ENCODE data around the gene CTNNAL1. TPM values are rescaled to one million over a fixed set of nuclear protein-coding genes. Genes with fewer than 3 reads are reported as not detected.

CTNNAL1 gene
- total RNA-seq, 2 donors from 2014 or later = 98.9 to 120 TPM

DNA sequence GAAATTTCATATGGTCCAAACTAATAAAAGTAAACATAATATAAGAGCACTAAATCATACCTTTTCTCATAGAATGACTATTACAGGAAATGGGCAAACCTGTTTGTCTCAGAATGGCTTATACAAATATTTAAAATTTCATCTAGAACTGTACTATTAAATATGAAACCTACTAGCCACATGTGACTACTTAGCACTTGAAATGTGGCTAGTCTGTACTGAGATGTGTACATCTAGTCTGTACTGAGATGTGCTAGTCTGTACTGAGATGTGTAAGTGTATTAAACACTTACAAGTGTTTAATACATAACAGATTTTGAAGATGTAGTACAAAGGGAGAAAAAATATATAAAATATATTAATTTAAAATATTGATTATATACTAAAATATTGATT lies 56.7 kb downstream of the CTNNAL1 start:
- Histone ChIP-seq H3K4me3 (no peak overlapping the region), H3K36me3 (peaks cover 14% of the 10 kb centered on the region), H3K9me3 (no peaks in the 10 kb centered on the region), H3K27me3 (no peaks in the 10 kb centered on the region), H3K4me1 (peaks cover 0 to 20% of the 10 kb centered on the region in 2 donors), H3K27ac (no peak overlapping the region)
- TF ChIP-seq, protein P1, sequence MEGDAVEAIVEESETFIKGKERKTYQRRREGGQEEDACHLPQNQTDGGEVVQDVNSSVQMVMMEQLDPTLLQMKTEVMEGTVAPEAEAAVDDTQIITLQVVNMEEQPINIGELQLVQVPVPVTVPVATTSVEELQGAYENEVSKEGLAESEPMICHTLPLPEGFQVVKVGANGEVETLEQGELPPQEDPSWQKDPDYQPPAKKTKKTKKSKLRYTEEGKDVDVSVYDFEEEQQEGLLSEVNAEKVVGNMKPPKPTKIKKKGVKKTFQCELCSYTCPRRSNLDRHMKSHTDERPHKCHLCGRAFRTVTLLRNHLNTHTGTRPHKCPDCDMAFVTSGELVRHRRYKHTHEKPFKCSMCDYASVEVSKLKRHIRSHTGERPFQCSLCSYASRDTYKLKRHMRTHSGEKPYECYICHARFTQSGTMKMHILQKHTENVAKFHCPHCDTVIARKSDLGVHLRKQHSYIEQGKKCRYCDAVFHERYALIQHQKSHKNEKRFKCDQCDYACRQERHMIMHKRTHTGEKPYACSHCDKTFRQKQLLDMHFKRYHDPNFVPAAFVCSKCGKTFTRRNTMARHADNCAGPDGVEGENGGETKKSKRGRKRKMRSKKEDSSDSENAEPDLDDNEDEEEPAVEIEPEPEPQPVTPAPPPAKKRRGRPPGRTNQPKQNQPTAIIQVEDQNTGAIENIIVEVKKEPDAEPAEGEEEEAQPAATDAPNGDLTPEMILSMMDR (IDR thresholded peaks at IDR 0.05) = no peak
- DNase-seq (ENCODE audit: low spot score) = no peak

- Histone ChIP-seq H3K4me3 (no peak overlapping the region), H3K36me3 (peaks cover 9% of the 10 kb centered on the region), H3K9me3 (no peaks in the 10 kb centered on the region), H3K4me1 (peaks cover 0 to 17% of the 10 kb centered on the region in 2 donors), H3K27me3 (no peaks in the 10 kb centered on the region), H3K27ac (peak overlapping the region; percentile 27 to 79)
- no peak for DNase-seq (ENCODE audit: low spot score)
- TF ChIP-seq, protein P1 (IDR thresholded peaks at IDR 0.05) = no peak
Measured at GRCh38 chr9:108956022-108956630, 57.2 kb downstream of the CTNNAL1 start.

DNA sequence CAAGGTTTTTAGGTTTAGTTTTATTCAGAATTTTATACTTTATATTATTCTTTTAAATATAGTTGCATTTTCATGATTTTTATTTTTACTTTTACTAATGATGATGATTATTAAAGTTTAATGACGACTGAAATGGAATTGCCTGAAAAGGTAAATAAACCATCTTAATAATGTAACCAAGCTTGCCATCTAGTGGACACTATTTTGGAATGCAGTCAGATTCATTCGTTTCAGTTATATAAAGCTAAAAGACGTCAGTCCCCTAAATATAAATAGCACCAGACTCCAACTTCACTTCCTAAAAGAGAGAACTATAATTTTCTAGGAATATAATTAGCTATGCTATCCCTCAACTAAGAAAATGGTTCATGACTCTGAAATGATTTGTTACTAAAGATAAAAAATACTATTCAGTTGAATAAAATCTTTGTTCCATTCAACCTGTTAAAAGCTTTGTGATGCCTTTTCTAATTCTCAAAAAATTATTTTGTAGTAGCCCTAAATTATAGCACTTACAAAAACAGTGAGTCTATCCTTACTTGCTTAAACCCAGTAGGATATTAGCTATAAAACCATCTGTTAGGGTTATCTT lies 59.2 kb downstream of the CTNNAL1 start:
- no peaks in the 10 kb centered on the region for H3K27me3 ChIP-seq

DNA sequence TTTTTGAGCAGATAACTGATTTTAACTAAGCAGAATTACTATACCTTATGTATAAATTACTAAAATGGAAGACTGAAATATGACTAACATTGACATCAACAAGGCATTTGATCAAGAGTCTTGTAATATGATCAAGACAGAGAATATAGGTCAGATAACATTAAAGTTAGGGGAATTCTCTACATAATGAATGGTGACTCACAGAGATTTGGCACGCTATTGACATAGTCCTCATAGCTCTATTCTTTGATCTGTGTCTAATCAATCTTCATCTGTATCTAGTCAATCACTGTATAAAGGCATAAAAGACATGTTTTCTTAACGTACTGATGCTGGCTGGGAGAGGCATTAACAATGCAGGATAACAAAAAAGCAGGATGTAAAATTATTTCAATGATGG lies 61.7 kb downstream of the CTNNAL1 start:
- TF ChIP-seq, protein P1 (IDR thresholded peaks at IDR 0.05) = no peak
- H3K36me3 ChIP-seq = peaks cover 10% of the 10 kb centered on the region
- no peaks in the 10 kb centered on the region for H3K9me3 ChIP-seq
- H3K27ac ChIP-seq = no peak overlapping the region
- peaks cover 0 to 12% of the 10 kb centered on the region in 2 donors for H3K4me1 ChIP-seq
- H3K4me3 ChIP-seq = no peak overlapping the region
- H3K27me3 ChIP-seq = no peaks in the 10 kb centered on the region
- DNase-seq (ENCODE audit: low spot score) = no peak

More for the DNA sequence above, 59.2 kb downstream of the CTNNAL1 start:
- TF ChIP-seq, protein P1 (IDR thresholded peaks at IDR 0.05) = peak; percentile 40 to 75
- no peak for DNase-seq (ENCODE audit: low spot score)
- Histone ChIP-seq H3K27ac (peak overlapping the region; percentile 60 to 79), H3K4me1 (peaks cover 0 to 12% of the 10 kb centered on the region in 2 donors), H3K9me3 (no peaks in the 10 kb centered on the region), H3K4me3 (no peak overlapping the region), H3K36me3 (peaks cover 4% of the 10 kb centered on the region)

- no peak for DNase-seq (ENCODE audit: low spot score)
- H3K36me3 ChIP-seq = peaks cover 10% of the 10 kb centered on the region
- H3K4me3 ChIP-seq = no peak overlapping the region
- peaks cover 0 to 8% of the 10 kb centered on the region in 2 donors for H3K4me1 ChIP-seq
- TF ChIP-seq, protein P1 (IDR thresholded peaks at IDR 0.05) = no peak
- no peaks in the 10 kb centered on the region for H3K9me3 ChIP-seq
- no peak overlapping the region for H3K27ac ChIP-seq
- H3K27me3 ChIP-seq = no peaks in the 10 kb centered on the region
Measured at GRCh38 chr9:108950168-108950567, 63.1 kb downstream of the CTNNAL1 start.
